Islet of Langerhans (tissue), 1 donor: ENCODE measurements around the gene WDR11.

Experiments
- FAIRE-seq: peaks from one replicate; lab custom pipeline; 2011; peaks lifted over from hg19 to GRCh38; lab: Jason Lieb, UNC

The WDR11 gene, protein sequence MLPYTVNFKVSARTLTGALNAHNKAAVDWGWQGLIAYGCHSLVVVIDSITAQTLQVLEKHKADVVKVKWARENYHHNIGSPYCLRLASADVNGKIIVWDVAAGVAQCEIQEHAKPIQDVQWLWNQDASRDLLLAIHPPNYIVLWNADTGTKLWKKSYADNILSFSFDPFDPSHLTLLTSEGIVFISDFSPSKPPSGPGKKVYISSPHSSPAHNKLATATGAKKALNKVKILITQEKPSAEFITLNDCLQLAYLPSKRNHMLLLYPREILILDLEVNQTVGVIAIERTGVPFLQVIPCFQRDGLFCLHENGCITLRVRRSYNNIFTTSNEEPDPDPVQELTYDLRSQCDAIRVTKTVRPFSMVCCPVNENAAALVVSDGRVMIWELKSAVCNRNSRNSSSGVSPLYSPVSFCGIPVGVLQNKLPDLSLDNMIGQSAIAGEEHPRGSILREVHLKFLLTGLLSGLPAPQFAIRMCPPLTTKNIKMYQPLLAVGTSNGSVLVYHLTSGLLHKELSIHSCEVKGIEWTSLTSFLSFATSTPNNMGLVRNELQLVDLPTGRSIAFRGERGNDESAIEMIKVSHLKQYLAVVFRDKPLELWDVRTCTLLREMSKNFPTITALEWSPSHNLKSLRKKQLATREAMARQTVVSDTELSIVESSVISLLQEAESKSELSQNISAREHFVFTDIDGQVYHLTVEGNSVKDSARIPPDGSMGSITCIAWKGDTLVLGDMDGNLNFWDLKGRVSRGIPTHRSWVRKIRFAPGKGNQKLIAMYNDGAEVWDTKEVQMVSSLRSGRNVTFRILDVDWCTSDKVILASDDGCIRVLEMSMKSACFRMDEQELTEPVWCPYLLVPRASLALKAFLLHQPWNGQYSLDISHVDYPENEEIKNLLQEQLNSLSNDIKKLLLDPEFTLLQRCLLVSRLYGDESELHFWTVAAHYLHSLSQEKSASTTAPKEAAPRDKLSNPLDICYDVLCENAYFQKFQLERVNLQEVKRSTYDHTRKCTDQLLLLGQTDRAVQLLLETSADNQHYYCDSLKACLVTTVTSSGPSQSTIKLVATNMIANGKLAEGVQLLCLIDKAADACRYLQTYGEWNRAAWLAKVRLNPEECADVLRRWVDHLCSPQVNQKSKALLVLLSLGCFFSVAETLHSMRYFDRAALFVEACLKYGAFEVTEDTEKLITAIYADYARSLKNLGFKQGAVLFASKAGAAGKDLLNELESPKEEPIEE

DNA sequence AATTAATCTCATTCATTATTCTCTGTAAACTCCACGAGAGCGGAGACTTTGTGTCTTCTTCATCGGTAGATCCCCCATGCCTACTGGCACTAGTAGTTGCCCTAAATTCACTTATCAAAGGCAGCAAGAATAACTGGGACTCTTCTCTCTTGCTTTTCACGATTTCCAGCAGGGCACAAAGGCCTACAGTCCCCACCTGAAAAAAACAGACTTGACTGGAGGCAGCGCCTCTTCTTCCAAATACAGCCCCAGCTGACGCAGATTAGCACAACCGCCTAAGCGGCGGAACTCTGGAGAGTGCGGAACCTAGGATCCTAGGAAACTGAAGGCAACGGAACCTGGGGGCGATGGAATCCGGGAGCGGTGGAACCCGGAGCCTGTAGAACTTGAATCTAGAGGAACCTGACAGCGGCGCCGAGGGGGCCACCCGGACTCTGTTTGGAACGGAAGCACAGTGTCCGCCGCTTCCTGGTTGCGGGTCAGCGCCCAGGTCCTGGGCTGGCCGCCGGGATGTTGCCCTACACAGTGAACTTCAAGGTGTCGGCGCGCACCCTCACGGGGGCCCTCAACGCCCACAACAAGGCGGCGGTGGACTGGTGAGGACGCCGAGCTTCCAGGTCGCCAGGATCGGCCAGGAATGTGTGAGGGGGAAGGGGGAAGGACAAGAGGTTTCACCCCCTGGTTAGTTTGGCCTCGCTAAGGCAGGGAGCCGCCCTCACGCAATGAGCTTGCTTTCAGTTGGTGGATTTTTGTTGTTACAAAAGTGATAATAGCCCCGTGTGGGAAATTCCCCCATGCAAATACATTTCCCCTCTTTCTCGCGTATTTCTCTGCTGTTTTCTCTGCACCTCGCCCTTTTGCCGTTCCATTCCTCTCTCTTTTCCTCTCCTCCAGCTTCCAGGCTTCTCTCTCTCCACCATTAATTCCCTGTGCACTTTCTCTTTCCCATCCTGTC lies at the start of gene WDR11:
TSS of gene WDR11 (plus strand) at position 452 of the 955 bp plus-strand sequence. CDS start at position 511, 59 bp downstream.
- FAIRE-seq = no peak

GRCh38 chr10:120802935-120803334 lies 48.2 kb upstream of the WDR11 start:
- no peak for FAIRE-seq

DNA sequence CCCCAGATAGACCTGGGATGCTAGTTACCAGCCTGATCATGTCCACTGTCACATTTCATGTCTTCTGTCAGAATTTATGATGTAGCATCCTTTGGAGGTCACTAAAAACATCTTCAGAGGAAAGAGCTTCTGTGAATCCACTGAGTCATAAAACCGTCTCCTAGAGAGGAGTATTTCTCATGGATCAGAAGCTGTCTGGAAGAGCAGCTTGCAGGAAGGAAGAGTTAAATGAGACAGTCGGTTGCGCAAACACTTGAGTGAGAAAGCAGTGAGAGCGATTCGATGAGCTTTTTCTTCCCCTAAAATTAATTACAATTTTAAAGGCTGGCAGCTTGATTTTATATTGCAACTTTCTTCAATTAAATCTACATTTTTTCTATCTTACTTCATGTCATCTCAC lies 47.2 kb upstream of the WDR11 start:
- no peak for FAIRE-seq

- no peak for FAIRE-seq
Observed at GRCh38 chr10:120805014-120805812, 45.9 kb upstream of the WDR11 start.

DNA sequence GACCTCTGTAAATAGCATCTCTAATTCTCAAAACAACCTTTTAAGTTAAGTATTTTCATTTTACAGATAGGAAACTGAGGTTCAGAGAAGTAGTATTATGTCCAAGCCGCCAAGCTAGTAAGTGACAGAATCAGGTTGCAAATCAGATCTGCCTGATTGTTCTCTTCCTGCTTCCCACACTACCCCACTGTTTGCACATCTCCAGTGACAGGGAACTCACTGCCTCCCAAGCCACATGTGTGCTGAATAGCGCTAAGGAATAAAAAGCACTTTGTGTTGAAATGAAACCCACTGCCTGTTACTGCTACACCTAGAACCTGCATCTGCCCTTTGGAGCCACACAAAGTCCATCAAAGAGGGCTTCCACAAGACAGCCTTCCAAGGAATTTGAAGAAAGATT lies 45.1 kb upstream of the WDR11 start:
- no peak for FAIRE-seq

DNA sequence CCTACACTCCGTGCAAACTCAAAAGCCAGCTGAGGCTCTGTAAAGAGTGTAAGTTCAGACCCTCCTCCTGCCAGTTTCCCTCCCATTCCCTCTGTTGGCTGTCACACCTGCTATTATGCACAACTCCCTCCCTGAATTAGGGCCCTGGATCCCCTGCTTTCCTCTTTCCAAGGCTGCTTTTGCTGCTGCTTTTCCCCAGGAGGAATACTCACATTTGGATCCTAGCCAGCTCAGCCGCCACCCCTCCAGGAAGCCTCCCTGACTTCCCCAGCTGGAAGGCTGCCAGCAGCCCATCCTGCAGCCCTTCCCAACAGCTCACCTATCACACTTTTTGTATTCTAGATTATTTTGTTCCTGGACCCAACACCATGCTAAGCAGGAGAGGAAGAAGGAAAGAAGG lies 40.9 kb upstream of the WDR11 start:
- no peak for FAIRE-seq

DNA sequence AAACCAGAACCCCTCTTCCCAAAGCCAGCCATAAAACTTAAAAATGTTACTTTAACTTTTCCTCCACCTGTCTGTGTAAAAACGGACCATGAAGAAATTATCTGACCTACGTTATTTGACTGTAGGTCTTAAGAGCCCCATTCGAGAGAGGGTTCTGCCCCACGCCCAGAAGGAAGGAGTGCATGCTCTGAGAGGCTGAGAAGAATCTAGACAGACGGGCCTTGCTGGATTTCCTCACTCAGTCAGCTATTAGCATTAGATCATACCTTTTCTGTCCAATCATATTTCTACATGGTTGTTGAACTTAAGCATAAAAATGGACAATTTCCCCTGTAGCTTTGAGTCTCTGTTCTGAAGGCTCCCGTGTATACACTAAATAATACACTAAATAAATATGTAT lies 38.1 kb upstream of the WDR11 start:
- no peak for FAIRE-seq

- FAIRE-seq = no peak
Observed at GRCh38 chr10:120818301-120818700, 32.9 kb upstream of the WDR11 start.

GRCh38 chr10:120819366-120819765 lies 31.8 kb upstream of the WDR11 start:
- FAIRE-seq = no peak

DNA sequence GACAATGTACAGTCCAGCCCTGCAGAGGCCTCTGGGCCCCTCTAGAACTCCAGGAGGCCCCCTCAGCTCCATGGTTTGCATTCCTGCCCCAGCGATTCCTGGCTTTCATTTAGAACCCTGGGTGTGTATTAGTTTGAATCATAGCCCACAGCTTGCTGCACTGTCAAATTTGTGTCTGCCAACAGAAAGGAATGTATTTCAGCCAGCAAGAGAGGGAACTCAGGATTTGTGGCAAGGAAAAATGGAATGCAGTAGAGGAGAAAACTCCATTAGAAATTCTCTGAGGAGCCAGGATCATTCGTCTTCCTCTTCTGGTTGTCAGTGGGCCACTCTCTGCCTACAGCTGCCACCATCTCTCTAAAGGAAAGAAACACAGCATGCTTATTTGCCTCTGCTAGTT lies 27.9 kb upstream of the WDR11 start:
- FAIRE-seq = no peak

- no peak for FAIRE-seq
Observed at GRCh38 chr10:120824881-120825309, 26.3 kb upstream of the WDR11 start.

GRCh38 chr10:120825878-120826769 lies 25.0 kb upstream of the WDR11 start:
- no peak for FAIRE-seq

DNA sequence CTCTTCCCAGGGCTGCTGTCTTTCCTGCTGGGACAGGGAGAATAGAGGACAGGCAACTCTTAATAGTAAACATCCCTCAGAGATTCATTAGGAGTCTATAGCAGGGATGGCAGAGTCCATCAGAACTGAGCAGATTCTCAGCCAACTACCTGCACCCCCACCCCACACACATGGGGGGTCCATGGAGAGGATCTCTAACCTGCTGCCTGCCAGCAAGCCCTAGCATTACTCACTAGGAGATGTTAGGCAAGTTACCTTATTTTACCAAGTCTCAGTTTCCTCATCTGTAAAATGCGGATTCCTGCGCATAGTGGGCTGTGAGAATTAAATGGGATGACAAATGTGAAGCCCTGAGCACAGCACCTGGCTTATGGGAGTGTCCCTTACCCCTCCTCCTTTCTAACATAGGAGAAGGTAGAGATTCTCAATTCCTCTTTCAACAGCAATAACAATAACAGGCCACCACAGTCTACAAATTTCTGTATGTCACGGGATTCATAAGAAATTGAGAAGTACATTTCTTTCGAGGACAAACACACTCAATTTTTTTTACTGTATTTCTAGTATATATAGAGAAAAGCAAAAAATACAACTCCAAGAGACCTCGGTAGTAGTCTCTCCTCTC lies 23.8 kb upstream of the WDR11 start:
- FAIRE-seq = no peak

DNA sequence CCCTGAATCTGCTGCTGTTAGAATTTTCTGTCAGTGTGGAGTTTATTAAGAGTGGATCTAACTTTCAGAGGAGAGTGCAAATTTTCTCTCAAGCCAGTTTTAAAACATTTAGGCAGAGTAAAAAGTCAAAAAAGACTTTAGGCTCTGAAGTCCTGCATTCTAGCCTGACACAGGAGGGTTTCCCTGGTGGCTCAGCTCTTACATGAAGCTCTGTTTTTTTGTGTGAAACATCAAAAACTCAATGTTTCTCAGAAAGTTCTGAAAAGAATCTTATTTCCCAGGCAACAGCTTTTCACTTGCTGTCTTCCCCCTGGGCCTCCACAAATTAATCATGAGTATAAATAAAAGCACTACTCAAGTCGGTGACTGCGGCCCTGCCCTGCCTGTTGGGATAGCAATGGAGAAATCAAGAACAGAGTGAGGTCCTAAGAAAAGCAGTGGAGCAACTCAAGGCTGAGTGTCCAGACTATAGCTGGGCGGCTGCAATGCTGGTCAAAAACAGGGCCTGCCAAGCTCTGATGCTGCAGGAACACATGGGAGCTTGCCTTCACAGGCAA lies 22.3 kb upstream of the WDR11 start:
- FAIRE-seq = no peak

- FAIRE-seq = no peak
Observed at GRCh38 chr10:120832106-120832505, 19.1 kb upstream of the WDR11 start.

GRCh38 chr10:120833222-120833928 lies 17.8 kb upstream of the WDR11 start:
- no peak for FAIRE-seq

- FAIRE-seq = no peak
Observed at GRCh38 chr10:120835603-120836002, 15.6 kb upstream of the WDR11 start.

DNA sequence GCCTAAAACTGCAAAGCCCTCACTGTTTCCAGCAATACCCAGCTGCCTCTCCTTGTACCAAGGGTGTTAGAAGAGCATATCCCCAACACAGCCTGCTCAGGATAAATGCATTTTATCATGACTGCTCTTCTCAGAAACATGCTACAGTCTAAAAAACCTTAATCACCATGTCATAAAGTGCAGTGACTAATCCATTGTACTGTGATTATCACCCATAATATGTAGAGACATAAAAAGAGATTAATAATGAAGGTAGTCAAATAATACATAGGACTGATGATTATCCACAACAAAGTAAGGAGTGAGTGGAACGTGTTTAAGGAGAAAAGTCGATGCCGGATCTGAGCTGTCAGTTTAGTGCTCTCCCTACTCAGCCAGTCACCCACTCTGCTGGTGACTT lies 12.2 kb upstream of the WDR11 start:
- FAIRE-seq = no peak
